B cell (primary cell): ENCODE measurements around the gene DDB1. TPM values are rescaled to one million over a fixed set of nuclear protein-coding genes. Genes with fewer than 3 reads are reported as not detected.
A peak's percentile ranks its signal among the peaks of the same experiment; 100 is the strongest.

ENCODE experiments used
- ATAC-seq: fragments of 200-7000 bp; cut with Tn5 transposase; one replicate; pipeline ENCODE4 v1.10.0; 2021; ENCODE audit warnings: low read depth, mild to moderate bottlenecking, moderate number of reproducible peaks, moderate library complexity
- CTCF ChIA-PET: fragments of 350-600 bp; sonication (Branson Sonifier 250); formaldehyde crosslinking; loops from one replicate; lab custom pipeline; 2021; ENCODE audit warnings: antibody characterized with exemption, inconsistent platforms; lab: Charles Lee
- POLR2A ChIA-PET: fragments of 350-600 bp; sonication (Branson Sonifier 250); formaldehyde crosslinking; loops from one replicate; lab custom pipeline; 2021; ENCODE audit warnings: antibody characterized with exemption; lab: Charles Lee
- DNase-seq: peaks from one replicate; pipeline ENCODE4 v3.0.0; 2013
- H2AFZ ChIP-seq: 2 replicates; pipeline ENCODE4 v1.6.1; 2012; ENCODE audit warnings: mild to moderate bottlenecking, low read depth, low read length; ENCODE audit not compliant: insufficient read depth, poor library complexity, severe bottlenecking
- H3K27ac ChIP-seq, 2 donors: 1 replicate in 1 of 2; 2 replicates in 1 of 2; pipeline ENCODE4 v1.5.1; 2012 to 2013; ENCODE audit warnings: low read length in 2 of 2, mild to moderate bottlenecking in 2 of 2, moderate library complexity in 1 of 2
- H3K27me3 ChIP-seq, 4 experiments: fragments of 200-600 bp in 1 of 4; sonication (generic) in 1 of 4; replicated peaks in 1 of 4; 1 replicate in 2 of 4; 2 replicates in 2 of 4; pipeline versions ENCODE4 v1.6.1 to v1.7.0; 2013 to 2016; ENCODE audit warnings: low read length in 3 of 4, mild to moderate bottlenecking in 2 of 4, mixed read lengths in 1 of 4, moderate library complexity in 1 of 4; ENCODE audit not compliant: insufficient read depth in 4 of 4, control insufficient read depth in 3 of 4; ENCODE audit errors: control extremely low read depth in 1 of 4
- H3K36me3 ChIP-seq, 2 experiments: replicated peaks in 1 of 2; 1 replicate in 1 of 2; 2 replicates in 1 of 2; pipeline versions ENCODE4 v1.6.1 to v1.7.1; 2013; ENCODE audit warnings: low read length in 1 of 2; ENCODE audit not compliant: insufficient read depth in 2 of 2, control insufficient read depth in 1 of 2; ENCODE audit errors: control extremely low read depth in 1 of 2, extremely low read depth in 1 of 2
- H3K4me1 ChIP-seq, 2 donors: fragments of 200-600 bp in 1 of 2; sonication (generic) in 1 of 2; 1 replicate in 1 of 2; 2 replicates in 1 of 2; pipeline versions ENCODE4 v1.5.1 to v1.6.1; 2013 to 2017; ENCODE audit warnings: low read length in 2 of 2; ENCODE audit not compliant: control insufficient read depth in 2 of 2, insufficient read depth in 2 of 2
- H3K4me2 ChIP-seq: replicated peaks from 2 replicates; pipeline ENCODE3; 2012; ENCODE audit warnings: mild to moderate bottlenecking, low read depth, low read length; ENCODE audit not compliant: poor library complexity, severe bottlenecking
- H3K4me3 ChIP-seq, 5 experiments: fragments of 200-600 bp in 1 of 5; sonication (generic) in 1 of 5; 1 replicate in 3 of 5; 2 replicates in 2 of 5; pipeline versions ENCODE4 v1.5.1 to v1.7.0; 2011 to 2016; ENCODE audit warnings: low read length in 4 of 5, mild to moderate bottlenecking in 4 of 5, low read depth in 2 of 5, control low read depth in 1 of 5, moderate library complexity in 1 of 5; ENCODE audit not compliant: insufficient read depth in 1 of 5; ENCODE audit errors: control extremely low read depth in 1 of 5, extremely low read depth in 1 of 5
- H3K79me2 ChIP-seq: fragments of 200-600 bp; sonication (generic); one replicate; pipeline ENCODE4 v1.6.0; 2016; ENCODE audit warnings: low read length; ENCODE audit not compliant: control insufficient read depth, insufficient read depth
- H3K9ac ChIP-seq: fragments of 200-600 bp; sonication (generic); 2 replicates; pipeline ENCODE4 v1.6.1; 2017; ENCODE audit warnings: mild to moderate bottlenecking, low read length, moderate library complexity
- H3K9me3 ChIP-seq, 3 donors: one replicate each; pipeline versions ENCODE4 v1.6.1 to v1.7.1; 2013; ENCODE audit warnings: low read length in 2 of 3; ENCODE audit not compliant: control insufficient read depth in 2 of 3, insufficient read depth in 1 of 3; ENCODE audit errors: control extremely low read depth in 1 of 3
- H4K20me1 ChIP-seq: 2 replicates; pipeline ENCODE4 v1.6.0; 2012; ENCODE audit warnings: mild to moderate bottlenecking, low read length; ENCODE audit not compliant: insufficient read depth, control insufficient read depth, poor library complexity, severe bottlenecking
- H3K27ac Mint-ChIP-seq: one replicate; pipeline ENCODE4 v1.8.0; 2021; ENCODE audit warnings: mixed read lengths
- H3K27me3 Mint-ChIP-seq: one replicate; pipeline ENCODE4 v1.8.0; 2021; ENCODE audit warnings: mixed read lengths
- H3K4me1 Mint-ChIP-seq: one replicate; pipeline ENCODE4 v1.8.0; 2021; ENCODE audit warnings: mixed read lengths
- H3K4me3 Mint-ChIP-seq: one replicate; pipeline ENCODE4 v1.8.0; 2021; ENCODE audit warnings: mixed read lengths
- H3K9me3 Mint-ChIP-seq: one replicate; pipeline ENCODE4 v1.8.0; 2022; ENCODE audit warnings: mixed read lengths; ENCODE audit not compliant: insufficient read depth
- EZH2 ChIP-seq: IDR thresholded peaks from 2 replicates; pipeline ENCODE4 v1.6.1; 2012; ENCODE audit warnings: borderline replicate concordance, low read depth, mild to moderate bottlenecking, moderate library complexity, low read length; ENCODE audit not compliant: insufficient read depth, poor library complexity, severe bottlenecking
- WGBS: methylation state at CpG from one replicate; pipeline ENCODE4 v1.1.5; 2013; ENCODE audit warnings: missing lambda C conversion rate; ENCODE audit not compliant: insufficient coverage; 5-methylcytosine and 5-hydroxymethylcytosine counted together
- intact Hi-C: fragments of 100-400 bp; cut with micrococcal nuclease; formaldehyde crosslinking; loops from one replicate; pipeline ENCODE4 v1.10.0; 2022
- polyA plus RNA-seq: library from polyadenylated mRNA; depleted of rRNA; stranded (reverse); fragments of >200 nt; gene quantifications from 2 replicates; pipeline ENCODE4 v1.2.3, GENCODE V29; 2012
- total RNA-seq, 2 donors: library from RNA; stranded (reverse); fragments of 120-200 nt in 1 of 2; gene quantifications; 1 replicate in 1 of 2; 2 replicates in 1 of 2; pipeline versions ENCODE4 v1.2.3 to v1.2.4, GENCODE V29; 2013 to 2022
- TF ChIP-seq, protein P1 (sequence below): fragments of 200-600 bp; IDR thresholded peaks from one replicate; pipeline ENCODE4 v1.8.0; 2022; ENCODE audit warnings: antibody characterized with exemption, mild to moderate bottlenecking

The DDB1 gene
- total and polyA plus RNA-seq, 2 donors (not counting 1 experiment from before 2014, with no cell fraction given), result 52.4 to 155 TPM

GRCh38 chr11:61343792-61344745 lies 11.2 kb upstream of the DDB1 start:
- no peak overlapping the region for H3K4me3 Mint-ChIP-seq
- H3K4me2 ChIP-seq, result no peak overlapping the region
- H3K4me1 ChIP-seq, result peaks cover 0 to 6% of the 10 kb centered on the region in 2 donors
- H3K27me3 ChIP-seq, result no peaks in the 10 kb centered on the region
- peaks cover 0 to 44% of the 10 kb centered on the region in 2 experiments for H3K36me3 ChIP-seq
- H3K9ac ChIP-seq, result no peak overlapping the region
- ATAC-seq (no peak), DNase-seq (no peak)
- H3K27me3 Mint-ChIP-seq, result no peaks in the 10 kb centered on the region
- peak overlapping the region in 1 of 2 donors; percentile 66 for H3K27ac ChIP-seq
- CTCF ChIA-PET, result interaction anchor here (11.2 kb wide), 1 partner anchor 41 kb away, joined by 649 read pairs; no protein-coding TSS in a partner anchor
- POLR2A ChIA-PET, result interaction anchor here (2.0 kb wide), 1 partner anchor 17 kb away, joined by 9 read pairs; the partner anchor contains the start of genes CYB561A3 and TMEM138
- no peaks in the 10 kb centered on the region for H3K9me3 ChIP-seq
- intact Hi-C loops, result no loop called here
- peaks cover 6% of the 10 kb centered on the region for H3K79me2 ChIP-seq
- 96% methylated on average over 19 of the region's 29 CpGs for WGBS
- H3K27ac Mint-ChIP-seq, result peak overlapping the region; percentile 74
- no peak overlapping the region for H2AFZ ChIP-seq
- peaks cover 28% of the 10 kb centered on the region for H3K4me1 Mint-ChIP-seq
- TF ChIP-seq, protein P1, sequence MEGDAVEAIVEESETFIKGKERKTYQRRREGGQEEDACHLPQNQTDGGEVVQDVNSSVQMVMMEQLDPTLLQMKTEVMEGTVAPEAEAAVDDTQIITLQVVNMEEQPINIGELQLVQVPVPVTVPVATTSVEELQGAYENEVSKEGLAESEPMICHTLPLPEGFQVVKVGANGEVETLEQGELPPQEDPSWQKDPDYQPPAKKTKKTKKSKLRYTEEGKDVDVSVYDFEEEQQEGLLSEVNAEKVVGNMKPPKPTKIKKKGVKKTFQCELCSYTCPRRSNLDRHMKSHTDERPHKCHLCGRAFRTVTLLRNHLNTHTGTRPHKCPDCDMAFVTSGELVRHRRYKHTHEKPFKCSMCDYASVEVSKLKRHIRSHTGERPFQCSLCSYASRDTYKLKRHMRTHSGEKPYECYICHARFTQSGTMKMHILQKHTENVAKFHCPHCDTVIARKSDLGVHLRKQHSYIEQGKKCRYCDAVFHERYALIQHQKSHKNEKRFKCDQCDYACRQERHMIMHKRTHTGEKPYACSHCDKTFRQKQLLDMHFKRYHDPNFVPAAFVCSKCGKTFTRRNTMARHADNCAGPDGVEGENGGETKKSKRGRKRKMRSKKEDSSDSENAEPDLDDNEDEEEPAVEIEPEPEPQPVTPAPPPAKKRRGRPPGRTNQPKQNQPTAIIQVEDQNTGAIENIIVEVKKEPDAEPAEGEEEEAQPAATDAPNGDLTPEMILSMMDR, result no peak
- no peak for TF ChIP-seq EZH2
- no peak overlapping the region for H3K4me3 ChIP-seq
- H3K9me3 Mint-ChIP-seq, result no peaks in the 10 kb centered on the region
- H4K20me1 ChIP-seq, result peaks cover 22% of the 10 kb centered on the region
